GM10248 (cell line): ENCODE measurements around the gene GSG1L.

Experiments
- CTCF ChIA-PET: fragments of 300-600 bp; sonication (Branson Sonifier 250); formaldehyde crosslinking; extraction: SDS; loops from one replicate; lab custom pipeline; 2021; ENCODE audit warnings: antibody characterized with exemption; lab: Yijun Ruan, JAX
- POLR2A ChIA-PET: fragments of 350-650 bp; sonication (Branson Sonifier 250); formaldehyde crosslinking; extraction: SDS; loops from one replicate; lab custom pipeline; 2020; ENCODE audit warnings: antibody characterized with exemption; lab: Yijun Ruan, JAX
- DNase-seq: peaks from one replicate; pipeline ENCODE4 v3.0.0; 2012; ENCODE audit errors: extremely low spot score
- TF ChIP-seq, protein P1 (sequence below): IDR thresholded peaks from 2 replicates; pipeline ENCODE4 v1.5.1; 2012; ENCODE audit warnings: mild to moderate bottlenecking, low read depth; ENCODE audit errors: extremely low read depth, missing control alignments, control extremely low read depth

Gene GSG1L

DNA sequence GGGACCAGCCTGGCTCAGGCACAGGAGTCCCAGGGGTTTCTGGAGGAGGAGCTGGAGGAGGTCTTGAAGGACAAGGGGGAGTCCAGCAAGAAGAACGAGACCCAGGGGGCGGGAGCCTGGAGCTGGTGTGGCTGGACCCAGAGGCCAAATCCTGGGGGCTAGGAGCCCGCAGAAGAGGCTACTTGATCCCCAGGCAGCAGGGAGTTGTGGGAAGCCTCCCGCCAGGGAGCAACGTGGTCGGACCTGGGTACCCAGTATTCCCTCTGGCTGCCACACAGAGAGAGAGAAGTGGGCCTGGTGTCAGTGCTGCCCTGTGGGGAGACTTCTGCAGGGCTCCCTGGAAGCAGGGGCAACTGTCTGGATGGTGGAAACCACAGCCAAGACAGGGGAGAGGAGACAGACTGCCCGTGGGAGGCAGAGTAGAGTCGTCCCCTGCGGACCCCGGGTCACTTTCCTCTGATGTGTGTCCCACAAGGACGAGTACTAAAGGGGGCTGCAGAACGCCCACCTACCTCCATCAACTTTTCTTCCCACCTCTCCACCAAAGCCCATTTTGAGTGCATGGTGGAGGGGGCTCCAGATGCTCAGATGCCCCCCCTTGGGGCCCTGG is 160.4 kb downstream of the GSG1L start:
- ChIA-PET CTCF (interaction anchor here (1.5 kb wide), 1 partner anchor 168 kb away, joined by 3 read pairs; no protein-coding TSS in a partner anchor), POLR2A (no interaction called here)
- TF ChIP-seq, protein P1, sequence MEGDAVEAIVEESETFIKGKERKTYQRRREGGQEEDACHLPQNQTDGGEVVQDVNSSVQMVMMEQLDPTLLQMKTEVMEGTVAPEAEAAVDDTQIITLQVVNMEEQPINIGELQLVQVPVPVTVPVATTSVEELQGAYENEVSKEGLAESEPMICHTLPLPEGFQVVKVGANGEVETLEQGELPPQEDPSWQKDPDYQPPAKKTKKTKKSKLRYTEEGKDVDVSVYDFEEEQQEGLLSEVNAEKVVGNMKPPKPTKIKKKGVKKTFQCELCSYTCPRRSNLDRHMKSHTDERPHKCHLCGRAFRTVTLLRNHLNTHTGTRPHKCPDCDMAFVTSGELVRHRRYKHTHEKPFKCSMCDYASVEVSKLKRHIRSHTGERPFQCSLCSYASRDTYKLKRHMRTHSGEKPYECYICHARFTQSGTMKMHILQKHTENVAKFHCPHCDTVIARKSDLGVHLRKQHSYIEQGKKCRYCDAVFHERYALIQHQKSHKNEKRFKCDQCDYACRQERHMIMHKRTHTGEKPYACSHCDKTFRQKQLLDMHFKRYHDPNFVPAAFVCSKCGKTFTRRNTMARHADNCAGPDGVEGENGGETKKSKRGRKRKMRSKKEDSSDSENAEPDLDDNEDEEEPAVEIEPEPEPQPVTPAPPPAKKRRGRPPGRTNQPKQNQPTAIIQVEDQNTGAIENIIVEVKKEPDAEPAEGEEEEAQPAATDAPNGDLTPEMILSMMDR = no peak
- DNase-seq = no peak

DNA sequence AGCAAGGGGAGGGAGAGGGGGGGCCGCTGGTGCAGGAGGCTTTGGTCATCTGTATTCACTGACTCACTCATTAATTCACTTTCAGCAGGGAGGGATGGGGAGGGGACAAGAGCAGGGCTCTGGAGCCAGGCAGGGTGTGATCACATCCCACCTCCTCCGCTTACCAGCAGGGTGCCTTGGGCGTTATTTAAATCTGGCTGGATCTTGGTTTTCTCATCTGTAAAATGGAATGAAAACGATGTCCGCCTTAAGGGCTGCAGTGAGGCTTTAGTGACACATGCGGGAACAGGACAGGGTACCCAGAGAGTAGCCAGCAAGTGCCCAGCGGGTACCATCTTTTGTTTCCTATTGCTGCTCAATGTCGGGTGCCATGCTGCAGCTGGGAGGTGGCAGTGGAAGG is 161.0 kb downstream of the GSG1L start:
- ChIA-PET CTCF (interaction anchor here (1.5 kb wide), 1 partner anchor 168 kb away, joined by 3 read pairs; no protein-coding TSS in a partner anchor), POLR2A (no interaction called here)
- DNase-seq = no peak
- TF ChIP-seq, protein P1 = no peak

DNA sequence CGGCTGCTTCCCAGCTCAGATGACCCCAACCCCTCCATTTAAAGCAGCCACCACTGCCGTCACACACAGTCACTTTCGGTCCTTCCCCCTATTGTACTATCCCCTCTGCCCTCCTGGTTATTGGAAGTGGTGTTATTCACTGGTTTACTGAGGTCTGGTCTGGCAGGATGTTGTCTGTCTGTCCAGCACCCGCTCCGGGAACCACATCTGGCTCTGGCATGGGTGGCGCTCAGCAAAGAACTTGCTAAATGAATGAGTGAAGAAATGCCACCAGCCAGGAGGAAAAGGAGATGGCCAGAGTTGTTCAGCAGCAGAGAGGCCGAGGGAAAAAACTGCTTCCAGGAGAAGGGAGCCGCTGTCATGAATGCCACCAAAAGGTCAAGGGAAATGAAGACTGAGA is 161.6 kb downstream of the GSG1L start:
- no peak for DNase-seq
- ChIA-PET POLR2A (no interaction called here), CTCF (interaction anchor here (1.5 kb wide), 1 partner anchor 169 kb away, joined by 3 read pairs; no protein-coding TSS in a partner anchor)
- TF ChIP-seq, protein P1 = no peak

GRCh38 chr16:27899736-27900135 is 163.8 kb downstream of the GSG1L start:
- DNase-seq = no peak
- POLR2A ChIA-PET = no interaction called here
- TF ChIP-seq, protein P1 = no peak
- CTCF ChIA-PET = no interaction called here

- POLR2A ChIA-PET = no interaction called here
- no peak for DNase-seq
- CTCF ChIA-PET = no interaction called here
- TF ChIP-seq, protein P1 = no peak
Measured at GRCh38 chr16:27894386-27894785, 169.1 kb downstream of the GSG1L start.

DNA sequence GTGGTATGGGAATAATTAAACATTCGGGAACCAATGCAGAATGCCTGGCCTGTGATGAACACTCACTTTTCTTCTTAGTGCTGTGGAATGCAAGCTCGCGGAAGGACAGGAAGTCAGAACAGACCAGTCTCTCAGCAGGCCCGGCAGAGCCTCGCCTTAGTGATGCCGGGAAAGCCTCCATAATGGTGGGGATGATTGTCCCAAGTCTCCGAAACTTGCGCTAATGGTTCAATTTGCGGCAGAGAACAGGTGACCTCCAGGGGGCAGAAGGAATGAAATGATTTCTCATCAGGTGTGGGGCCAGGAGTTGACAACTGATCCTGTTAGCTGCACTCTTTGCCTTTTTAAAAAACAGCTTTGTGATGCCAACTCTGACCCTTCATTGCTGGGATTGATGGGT is 170.6 kb downstream of the GSG1L start:
- ChIA-PET CTCF (interaction anchor here (1.2 kb wide), 1 partner anchor 8 kb away, joined by 3 read pairs; no protein-coding TSS in a partner anchor), POLR2A (no interaction called here)
- DNase-seq = no peak
- TF ChIP-seq, protein P1 = no peak
